Measurements from ENCODE around the gene BRMS1.

Gene BRMS1

GRCh38 chr11:66294626-66295620, 50.0 kb downstream of the BRMS1 start:
- DNase-seq = no peak

GRCh38 chr11:66293777-66294625, 50.9 kb downstream of the BRMS1 start:
- DNase-seq = no peak

GRCh38 chr11:66293352-66293751, 51.6 kb downstream of the BRMS1 start:
- no peak for DNase-seq

- DNase-seq = no peak
Observed at GRCh38 chr11:66292543-66293332, 52.2 kb downstream of the BRMS1 start.

GRCh38 chr11:66291706-66292542, 53.0 kb downstream of the BRMS1 start, which contains the start of gene TMEM151A:
TSS of gene TMEM151A (plus strand) at chr11:66291894. CDS start at chr11:66292014, 120 bp downstream.
- no peak for DNase-seq

- no peak for DNase-seq
Observed at GRCh38 chr11:66291303-66291705, 53.6 kb downstream of the BRMS1 start.

GRCh38 chr11:66290330-66290621, 54.6 kb downstream of the BRMS1 start:
- DNase-seq = no peak

GRCh38 chr11:66289548-66290329, 55.2 kb downstream of the BRMS1 start:
- no peak for DNase-seq

- peak; percentile 98 for DNase-seq
Observed at GRCh38 chr11:66288671-66289547, 56.0 kb downstream of the BRMS1 start, which contains the start of gene YIF1A. TSS of gene YIF1A (minus strand) at chr11:66289143. CDS start at chr11:66288985, 158 bp downstream.

GRCh38 chr11:66287889-66288670, 56.8 kb downstream of the BRMS1 start:
- no peak for DNase-seq
